HepG2 (cell line): ENCODE data around the gene FITM1. TPM values are rescaled to one million over a fixed set of nuclear protein-coding genes. Genes with fewer than 3 reads are reported as not detected.

Source experiments
- CEBPZ ChIP-seq: IDR thresholded peaks from 2 replicates; pipeline ENCODE4 v1.6.1; 2012; ENCODE audit warnings: low read length, improper control_type of control experiment
- MATR3 ChIP-seq: sonication (generic); formaldehyde crosslinking; IDR thresholded peaks from 2 replicates; pipeline ENCODE4 v1.4.0; 2020; ENCODE audit warnings: missing genetic modification reagents
- SNAPC4 ChIP-seq: sonication (generic); formaldehyde crosslinking; IDR thresholded peaks from 2 replicates; pipeline ENCODE4 v1.4.0; 2020; ENCODE audit warnings: mild to moderate bottlenecking, missing genetic modification reagents
- YY1 ChIP-seq: IDR thresholded peaks from 2 replicates; pipeline ENCODE4 v1.6.1; 2011; ENCODE audit warnings: low read length, low read depth, moderate library complexity, mild to moderate bottlenecking; ENCODE audit not compliant: insufficient read depth, insufficient replicate concordance
- ZNF766 ChIP-seq: sonication (generic); formaldehyde crosslinking; IDR thresholded peaks from 2 replicates; pipeline ENCODE4 v1.5.0; 2020; ENCODE audit warnings: missing genetic modification reagents, borderline replicate concordance
- polyA plus RNA-seq, 8 experiments: library from polyadenylated mRNA; depleted of rRNA in 3 of 8; stranded (reverse) in 7 of 8; unstranded in 1 of 8; fragments of >200 nt; fragmentation: Illumina TruSeq in 4 of 8; extraction: Trizol in 4 of 8; gene quantifications; 2 replicates each; pipeline versions ENCODE4 v1.2.1 to v1.2.3, GENCODE V29; 2011 to 2016; ENCODE audit warnings: low read depth in 4 of 8, missing spikeins in 1 of 8, mixed read lengths in 1 of 8; ENCODE audit not compliant: insufficient read depth in 1 of 8
- total RNA-seq, 5 experiments: library from RNA; depleted of rRNA; stranded (reverse); fragments of >200 nt; fragmentation: Illumina TruSeq; extraction: Trizol; gene quantifications; 2 replicates each; pipeline ENCODE4 v1.2.3, GENCODE V29; 2016; ENCODE audit warnings: low read depth in 1 of 5
- TF ChIP-seq, protein P1 (sequence below): sonication (generic); formaldehyde crosslinking; IDR thresholded peaks from 2 replicates; pipeline ENCODE4 v1.8.0; 2022; ENCODE audit warnings: mild to moderate bottlenecking, missing genetic modification reagents, moderate library complexity
- TF ChIP-seq, protein P2 (sequence below): sonication (generic); formaldehyde crosslinking; IDR thresholded peaks from 2 replicates; pipeline ENCODE4 v1.4.0; 2020; ENCODE audit warnings: missing genetic modification reagents
- TF ChIP-seq, protein P3 (sequence below): sonication (generic); formaldehyde crosslinking; conservative IDR thresholded peaks from 2 replicates; pipeline ENCODE4 v1.4.0; 2020; ENCODE audit warnings: missing genetic modification reagents
- TF ChIP-seq, protein P4 (sequence below): sonication (generic); formaldehyde crosslinking; IDR thresholded peaks from 2 replicates; pipeline ENCODE4 v1.4.0; 2020; ENCODE audit warnings: missing genetic modification reagents
- TF ChIP-seq, protein P5 (sequence below): sonication (generic); formaldehyde crosslinking; IDR thresholded peaks from 2 replicates; pipeline ENCODE4 v1.5.0; 2020; ENCODE audit warnings: missing genetic modification reagents

FITM1 gene
- total and polyA plus RNA-seq, 2 of the 13 experiments (the other 11 are each of a cell fraction or from before 2014, with no cell fraction given) = 2.7 to 5.8 TPM

- TF ChIP-seq CEBPZ (no peak), YY1 (peak; percentile 82), ZNF766 (CRISPR knock-in tag) (peak; percentile 97), MATR3 (CRISPR knock-in tag) (peak; percentile 98), SNAPC4 (CRISPR knock-in tag) (peak; percentile 66; the same call in 1 of the 2 replicates)
- TF ChIP-seq, protein P1, sequence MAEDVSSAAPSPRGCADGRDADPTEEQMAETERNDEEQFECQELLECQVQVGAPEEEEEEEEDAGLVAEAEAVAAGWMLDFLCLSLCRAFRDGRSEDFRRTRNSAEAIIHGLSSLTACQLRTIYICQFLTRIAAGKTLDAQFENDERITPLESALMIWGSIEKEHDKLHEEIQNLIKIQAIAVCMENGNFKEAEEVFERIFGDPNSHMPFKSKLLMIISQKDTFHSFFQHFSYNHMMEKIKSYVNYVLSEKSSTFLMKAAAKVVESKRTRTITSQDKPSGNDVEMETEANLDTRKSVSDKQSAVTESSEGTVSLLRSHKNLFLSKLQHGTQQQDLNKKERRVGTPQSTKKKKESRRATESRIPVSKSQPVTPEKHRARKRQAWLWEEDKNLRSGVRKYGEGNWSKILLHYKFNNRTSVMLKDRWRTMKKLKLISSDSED (CRISPR knock-in tag) = no peak
- TF ChIP-seq, protein P2, sequence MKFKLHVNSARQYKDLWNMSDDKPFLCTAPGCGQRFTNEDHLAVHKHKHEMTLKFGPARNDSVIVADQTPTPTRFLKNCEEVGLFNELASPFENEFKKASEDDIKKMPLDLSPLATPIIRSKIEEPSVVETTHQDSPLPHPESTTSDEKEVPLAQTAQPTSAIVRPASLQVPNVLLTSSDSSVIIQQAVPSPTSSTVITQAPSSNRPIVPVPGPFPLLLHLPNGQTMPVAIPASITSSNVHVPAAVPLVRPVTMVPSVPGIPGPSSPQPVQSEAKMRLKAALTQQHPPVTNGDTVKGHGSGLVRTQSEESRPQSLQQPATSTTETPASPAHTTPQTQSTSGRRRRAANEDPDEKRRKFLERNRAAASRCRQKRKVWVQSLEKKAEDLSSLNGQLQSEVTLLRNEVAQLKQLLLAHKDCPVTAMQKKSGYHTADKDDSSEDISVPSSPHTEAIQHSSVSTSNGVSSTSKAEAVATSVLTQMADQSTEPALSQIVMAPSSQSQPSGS = peak; percentile 83
- TF ChIP-seq, protein P3, sequence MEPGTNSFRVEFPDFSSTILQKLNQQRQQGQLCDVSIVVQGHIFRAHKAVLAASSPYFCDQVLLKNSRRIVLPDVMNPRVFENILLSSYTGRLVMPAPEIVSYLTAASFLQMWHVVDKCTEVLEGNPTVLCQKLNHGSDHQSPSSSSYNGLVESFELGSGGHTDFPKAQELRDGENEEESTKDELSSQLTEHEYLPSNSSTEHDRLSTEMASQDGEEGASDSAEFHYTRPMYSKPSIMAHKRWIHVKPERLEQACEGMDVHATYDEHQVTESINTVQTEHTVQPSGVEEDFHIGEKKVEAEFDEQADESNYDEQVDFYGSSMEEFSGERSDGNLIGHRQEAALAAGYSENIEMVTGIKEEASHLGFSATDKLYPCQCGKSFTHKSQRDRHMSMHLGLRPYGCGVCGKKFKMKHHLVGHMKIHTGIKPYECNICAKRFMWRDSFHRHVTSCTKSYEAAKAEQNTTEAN (CRISPR knock-in tag) = peak; percentile 94
- TF ChIP-seq, protein P4, sequence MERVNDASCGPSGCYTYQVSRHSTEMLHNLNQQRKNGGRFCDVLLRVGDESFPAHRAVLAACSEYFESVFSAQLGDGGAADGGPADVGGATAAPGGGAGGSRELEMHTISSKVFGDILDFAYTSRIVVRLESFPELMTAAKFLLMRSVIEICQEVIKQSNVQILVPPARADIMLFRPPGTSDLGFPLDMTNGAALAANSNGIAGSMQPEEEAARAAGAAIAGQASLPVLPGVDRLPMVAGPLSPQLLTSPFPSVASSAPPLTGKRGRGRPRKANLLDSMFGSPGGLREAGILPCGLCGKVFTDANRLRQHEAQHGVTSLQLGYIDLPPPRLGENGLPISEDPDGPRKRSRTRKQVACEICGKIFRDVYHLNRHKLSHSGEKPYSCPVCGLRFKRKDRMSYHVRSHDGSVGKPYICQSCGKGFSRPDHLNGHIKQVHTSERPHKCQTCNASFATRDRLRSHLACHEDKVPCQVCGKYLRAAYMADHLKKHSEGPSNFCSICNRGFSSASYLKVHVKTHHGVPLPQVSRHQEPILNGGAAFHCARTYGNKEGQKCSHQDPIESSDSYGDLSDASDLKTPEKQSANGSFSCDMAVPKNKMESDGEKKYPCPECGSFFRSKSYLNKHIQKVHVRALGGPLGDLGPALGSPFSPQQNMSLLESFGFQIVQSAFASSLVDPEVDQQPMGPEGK (CRISPR knock-in tag) = peak; percentile 97
- TF ChIP-seq, protein P5, sequence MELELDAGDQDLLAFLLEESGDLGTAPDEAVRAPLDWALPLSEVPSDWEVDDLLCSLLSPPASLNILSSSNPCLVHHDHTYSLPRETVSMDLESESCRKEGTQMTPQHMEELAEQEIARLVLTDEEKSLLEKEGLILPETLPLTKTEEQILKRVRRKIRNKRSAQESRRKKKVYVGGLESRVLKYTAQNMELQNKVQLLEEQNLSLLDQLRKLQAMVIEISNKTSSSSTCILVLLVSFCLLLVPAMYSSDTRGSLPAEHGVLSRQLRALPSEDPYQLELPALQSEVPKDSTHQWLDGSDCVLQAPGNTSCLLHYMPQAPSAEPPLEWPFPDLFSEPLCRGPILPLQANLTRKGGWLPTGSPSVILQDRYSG (CRISPR knock-in tag) = peak; percentile 95; the same call in 1 of the 2 replicates
These were observed 36.3 kb upstream of the FITM1 start, which contains the start of gene PCK2 (continued) for GRCh38 chr14:24093901-24094840.
